HEK293 (cell line): ENCODE data around the gene DTWD2.
"Not testable (repeated sequence)": the region's sequence is repeated elsewhere in the genome, so short reads cannot be mapped to it uniquely, and the experiment has no call there.

Experiments
- CTCF ChIA-PET: fragments of 350-600 bp; formaldehyde crosslinking; extraction: SDS; loops from one replicate; lab custom pipeline; 2021; ENCODE audit warnings: antibody characterized with exemption; lab: Yijun Ruan, JAX
- POLR2A ChIA-PET: fragments of 300-600 bp; formaldehyde crosslinking; extraction: SDS; loops from one replicate; lab custom pipeline; 2020; ENCODE audit warnings: antibody characterized with exemption, inconsistent platforms; lab: Yijun Ruan, JAX
- H3K27ac ChIP-seq: fragments of 200-500 bp; sonication (Bioruptor generic); 2 replicates; pipeline ENCODE4 v1.5.1; 2014; ENCODE audit warnings: low read depth, low read length, control low read depth, inconsistent platforms; ENCODE audit errors: extremely low read depth
- H3K36me3 ChIP-seq, 2 experiments: fragments of 200-500 bp in 1 of 2; sonication (Bioruptor generic) in 1 of 2; 1 replicate in 1 of 2; 2 replicates in 1 of 2; pipeline ENCODE4 v1.5.1; 2014 to 2017; ENCODE audit warnings: inconsistent platforms in 2 of 2, low read length in 2 of 2; ENCODE audit not compliant: control insufficient read depth in 2 of 2, insufficient read depth in 1 of 2
- H3K4me1 ChIP-seq: fragments of 200-500 bp; sonication (Bioruptor generic); 2 replicates; pipeline ENCODE4 v1.5.1; 2014; ENCODE audit warnings: mild to moderate bottlenecking, low read length, inconsistent platforms; ENCODE audit not compliant: control insufficient read depth, insufficient read depth
- H3K4me3 ChIP-seq: 2 replicates; pipeline ENCODE4 v1.5.1; 2011; ENCODE audit warnings: low read depth, mild to moderate bottlenecking, control low read depth, low read length, moderate library complexity
- H3K9me3 ChIP-seq: fragments of 200-500 bp; sonication (Bioruptor generic); 2 replicates; pipeline ENCODE4 v1.5.1; 2014; ENCODE audit warnings: low read depth, low read length, inconsistent platforms; ENCODE audit not compliant: control insufficient read depth, insufficient read depth
- ELK4 ChIP-seq: IDR thresholded peaks from 2 replicates; pipeline ENCODE4 v1.6.1; 2011; ENCODE audit warnings: mild to moderate bottlenecking, low read depth, low read length, borderline replicate concordance
- GFI1B ChIP-seq: fragments of 450-650 bp; formaldehyde crosslinking; IDR thresholded peaks from 2 replicates; pipeline ENCODE4 v1.5.1; 2016; ENCODE audit warnings: missing biosample characterization, missing genetic modification characterization
- HOXA7 ChIP-seq: sonication (generic); formaldehyde crosslinking; IDR thresholded peaks from 2 replicates; pipeline ENCODE4 v1.8.1; 2022; ENCODE audit warnings: missing genetic modification reagents, borderline replicate concordance
- SETDB1 ChIP-seq: IDR thresholded peaks from one replicate; pipeline ENCODE4 v1.6.1; 2017; ENCODE audit warnings: mild to moderate bottlenecking, low read length, moderate library complexity, mixed read lengths; ENCODE audit not compliant: insufficient read length
- SP2 ChIP-seq: fragments of 450-650 bp; formaldehyde crosslinking; IDR thresholded peaks from 2 replicates; pipeline ENCODE4 v1.5.1; 2016; ENCODE audit warnings: missing biosample characterization, missing genetic modification characterization
- ZBTB1 ChIP-seq: fragments of 450-650 bp; formaldehyde crosslinking; IDR thresholded peaks from 2 replicates; pipeline ENCODE4 v1.5.1; 2016; ENCODE audit warnings: missing biosample characterization, missing genetic modification characterization
- ZBTB26 ChIP-seq: fragments of 450-650 bp; formaldehyde crosslinking; optimal IDR thresholded peaks from 2 replicates; pipeline ENCODE3; 2016; ENCODE audit warnings: missing biosample characterization, mild to moderate bottlenecking, missing genetic modification characterization
- ZBTB49 ChIP-seq: fragments of 450-650 bp; formaldehyde crosslinking; IDR thresholded peaks from 2 replicates; pipeline ENCODE4 v1.5.1; 2016; ENCODE audit warnings: missing biosample characterization, missing genetic modification characterization, low read depth
- ZBTB6 ChIP-seq: fragments of 450-650 bp; formaldehyde crosslinking; IDR thresholded peaks from 2 replicates; pipeline ENCODE4 v1.5.1; 2017; ENCODE audit warnings: missing biosample characterization, missing genetic modification characterization
- ZEB2 ChIP-seq: fragments of 450-650 bp; formaldehyde crosslinking; IDR thresholded peaks from 2 replicates; pipeline ENCODE4 v1.5.1; 2016; ENCODE audit warnings: missing biosample characterization, missing genetic modification characterization
- ZNF514 ChIP-seq: fragments of 450-650 bp; formaldehyde crosslinking; IDR thresholded peaks from 2 replicates; pipeline ENCODE4 v1.5.1; 2016; ENCODE audit warnings: missing biosample characterization, missing genetic modification characterization
- ZNF549 ChIP-seq: fragments of 450-650 bp; IDR thresholded peaks from 2 replicates; pipeline ENCODE4 v1.5.1; 2018; ENCODE audit warnings: missing biosample characterization, missing genetic modification characterization, mild to moderate bottlenecking, inconsistent platforms, moderate library complexity
- ZNF610 ChIP-seq: fragments of 450-650 bp; formaldehyde crosslinking; IDR thresholded peaks from 2 replicates; pipeline ENCODE4 v1.5.1; 2016; ENCODE audit warnings: missing biosample characterization, missing genetic modification characterization, borderline replicate concordance
- ZNF626 ChIP-seq: fragments of 450-650 bp; sonication (Bioruptor Pico); formaldehyde crosslinking; IDR thresholded peaks from 2 replicates; pipeline ENCODE4 v1.5.1; 2018; ENCODE audit warnings: missing biosample characterization, missing genetic modification characterization, inconsistent platforms
- ZNF785 ChIP-seq: fragments of 450-650 bp; formaldehyde crosslinking; IDR thresholded peaks from 2 replicates; pipeline ENCODE4 v1.5.1; 2016; ENCODE audit warnings: missing biosample characterization, missing genetic modification characterization

Gene DTWD2

GRCh38 chr5:119009131-119009530 lies 20.8 kb upstream of the DTWD2 start (continued):
- TF ChIP-seq GFI1B (tag by site-specific recombination) (no peak), ZEB2 (tag by site-specific recombination) (no peak), ZNF785 (tag by site-specific recombination) (no peak), ELK4 (no peak), ZNF514 (tag by site-specific recombination) (no peak)

GRCh38 chr5:118999696-119000095 lies 11.3 kb upstream of the DTWD2 start:
- no peaks in the 10 kb centered on the region for H3K9me3 ChIP-seq
- POLR2A ChIA-PET = no interaction called here
- TF ChIP-seq ZBTB6 (tag by site-specific recombination) = no peak
- no peak for TF ChIP-seq ZBTB26 (tag by site-specific recombination)
- no peak for TF ChIP-seq ZBTB1 (tag by site-specific recombination)
- peak; percentile 84 for TF ChIP-seq SETDB1

GRCh38 chr5:118998861-118999260 lies 10.5 kb upstream of the DTWD2 start:
- POLR2A ChIA-PET, H3K36me3 ChIP-seq, H3K4me1 ChIP-seq, H3K4me3 ChIP-seq, H3K9me3 ChIP-seq, H3K27ac ChIP-seq: not testable (repeated sequence)
- CTCF ChIA-PET = interaction anchor here (2.0 kb wide), 1 partner anchor 11 kb away, joined by 10 read pairs; the partner anchor contains the start of gene DTWD2

More at GRCh38 chr5:118999696-119000095, 11.3 kb upstream of the DTWD2 start:
- CTCF ChIA-PET = interaction anchor here (2.0 kb wide), 1 partner anchor 12 kb away, joined by 10 read pairs; the partner anchor contains the start of gene DTWD2
- Histone ChIP-seq H3K4me3 (no peak overlapping the region), H3K36me3 (no peaks in the 10 kb centered on the region), H3K27ac (no peak overlapping the region), H3K4me1 (no peaks in the 10 kb centered on the region)

- H3K4me1 ChIP-seq = no peaks in the 10 kb centered on the region
- no peak overlapping the region for H3K4me3 ChIP-seq
- no peak overlapping the region for H3K27ac ChIP-seq
- TF ChIP-seq ZBTB49 (tag by site-specific recombination) (no peak), SETDB1 (peak; percentile 97), ZNF610 (tag by site-specific recombination) (0 out of 2 replicates have a peak, but pooled peaks have one; percentile 26), SP2 (no peak), ZNF626 (tag by site-specific recombination) (peak; percentile 88; the same call in 1 of the 2 replicates), ZNF549 (peak; percentile 52; the same call in 1 of the 2 replicates), HOXA7 (CRISPR knock-in tag) (no peak)
- H3K36me3 ChIP-seq = no peaks in the 10 kb centered on the region
- POLR2A ChIA-PET = no interaction called here
- no peaks in the 10 kb centered on the region for H3K9me3 ChIP-seq
- CTCF ChIA-PET = no interaction called here
Observed at GRCh38 chr5:118996098-118996497, 7.8 kb upstream of the DTWD2 start.
